ENCODE results near the gene TRIP12.
"Not testable (repeated sequence)": the region's sequence is repeated elsewhere in the genome, so short reads cannot be mapped to it uniquely, and the experiment has no call there.

TRIP12 gene

DNA sequence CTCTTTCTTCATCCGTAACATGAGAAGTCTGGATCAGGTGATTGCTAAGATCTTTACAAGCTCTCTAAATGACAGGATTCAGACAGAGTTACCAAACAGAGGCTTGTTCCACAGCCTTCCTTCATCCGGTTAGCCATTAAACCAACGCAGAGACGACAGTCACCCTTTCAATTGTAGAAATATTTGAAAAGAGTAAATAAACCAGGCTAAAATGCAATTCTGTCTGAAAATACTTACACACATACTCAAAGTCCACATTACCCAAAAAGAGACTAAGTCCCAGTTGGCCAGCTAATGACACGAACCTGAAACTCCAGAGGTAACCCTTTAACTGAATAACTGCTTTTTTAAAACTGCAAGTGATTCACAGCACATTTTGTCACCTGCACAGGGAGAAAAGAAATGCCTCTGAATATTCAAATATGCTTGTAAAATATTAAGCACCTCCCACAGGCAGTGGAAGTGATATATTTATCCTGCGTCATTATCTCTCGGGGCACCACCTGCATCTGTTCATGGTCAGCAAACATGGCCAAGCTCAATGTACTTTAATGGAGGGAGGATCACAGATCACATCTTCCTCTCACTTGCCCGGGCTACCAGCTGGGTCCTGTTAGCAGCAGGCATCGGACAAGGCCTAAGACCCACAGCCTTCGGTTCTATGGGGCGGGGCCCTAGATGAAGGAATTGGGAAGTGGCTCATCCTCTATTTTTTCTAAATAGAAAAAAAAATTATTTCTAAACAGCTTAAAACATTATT is 168.7 kb downstream of the TRIP12 start:
- Mint-ChIP-seq H3K4me3 (no peak overlapping the region), H3K36me3 (ENCODE audit: low read depth) (peaks cover 5% of the 10 kb centered on the region), H3K4me1 (peaks cover 15% of the 10 kb centered on the region), H3K27me3 (ENCODE audit: low read depth, poor library complexity) (peaks cover 3% of the 10 kb centered on the region), H3K9me3 (peaks cover 3% of the 10 kb centered on the region), H3K27ac (no peak overlapping the region)
- DNase-seq, result no peak
- no peak for TF ChIP-seq CTCF (IDR thresholded peaks at IDR 0.05)

DNA sequence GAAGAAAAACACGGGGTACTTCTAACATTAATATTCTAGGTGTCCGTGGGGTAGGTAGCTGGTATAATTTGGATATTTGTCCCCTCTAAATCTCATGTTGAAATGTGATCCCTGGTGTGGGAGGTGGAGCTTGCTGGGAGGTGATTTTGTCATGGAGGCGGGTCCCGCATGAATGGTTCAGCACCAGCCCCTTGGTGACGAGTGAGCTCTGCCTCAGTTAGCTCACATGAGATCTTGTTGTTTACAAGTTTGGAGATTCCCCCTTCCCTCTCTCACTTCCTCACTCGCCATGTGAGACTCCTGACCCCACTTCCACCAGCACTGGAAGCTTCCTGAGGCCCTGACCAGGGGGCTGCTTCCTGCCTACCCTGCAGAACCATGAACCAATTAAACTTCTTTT is 172.0 kb downstream of the TRIP12 start:
- Mint-ChIP-seq H3K9me3 (peaks cover 8% of the 10 kb centered on the region), H3K27ac (no peak overlapping the region), H3K27me3 (ENCODE audit: low read depth, poor library complexity) (peaks cover 3% of the 10 kb centered on the region), H3K4me3 (no peak overlapping the region), H3K4me1 (peaks cover 15% of the 10 kb centered on the region), H3K36me3 (ENCODE audit: low read depth) (no peaks in the 10 kb centered on the region)
- DNase-seq, result no peak
- no peak for TF ChIP-seq CTCF (IDR thresholded peaks at IDR 0.05)

GRCh38 chr2:229748950-229749349 is 172.9 kb downstream of the TRIP12 start:
- TF ChIP-seq CTCF (IDR thresholded peaks at IDR 0.05), result no peak
- DNase-seq, result no peak

GRCh38 chr2:229742691-229743090 is 179.1 kb downstream of the TRIP12 start:
- not testable (repeated sequence) for H3K27ac Mint-ChIP-seq; H3K4me3 Mint-ChIP-seq; H3K36me3 Mint-ChIP-seq (ENCODE audit: low read depth); H3K4me1 Mint-ChIP-seq; DNase-seq; H3K27me3 Mint-ChIP-seq (ENCODE audit: low read depth, poor library complexity)
- H3K9me3 Mint-ChIP-seq, result peaks cover 55% of the 10 kb centered on the region

More at GRCh38 chr2:229748950-229749349, 172.9 kb downstream of the TRIP12 start:
- Mint-ChIP-seq H3K36me3 (ENCODE audit: low read depth) (no peaks in the 10 kb centered on the region), H3K9me3 (peaks cover 15% of the 10 kb centered on the region), H3K27me3 (ENCODE audit: low read depth, poor library complexity) (peaks cover 3% of the 10 kb centered on the region), H3K4me1 (peaks cover 15% of the 10 kb centered on the region), H3K4me3 (no peak overlapping the region), H3K27ac (no peak overlapping the region)

DNA sequence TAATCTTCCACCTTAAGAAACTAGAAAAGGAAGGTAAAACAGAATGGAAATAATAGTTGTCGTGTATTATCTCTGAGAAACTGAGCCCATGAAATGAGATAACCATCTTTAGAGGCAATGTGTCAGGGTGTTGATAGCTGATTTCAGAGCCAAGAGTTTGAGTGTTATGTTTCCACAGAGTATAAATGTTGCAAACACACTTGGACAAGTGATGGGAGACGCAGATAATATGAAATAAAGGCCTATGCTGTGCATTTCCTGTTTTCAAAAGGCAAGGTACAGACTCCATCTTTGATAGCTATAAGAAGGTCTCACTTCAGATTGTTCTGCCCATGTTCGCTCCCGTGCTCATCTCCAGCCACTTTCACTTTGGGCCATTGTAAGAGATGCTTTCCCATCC is 181.5 kb downstream of the TRIP12 start:
- Mint-ChIP-seq H3K27ac (no peak overlapping the region), H3K36me3 (ENCODE audit: low read depth) (no peaks in the 10 kb centered on the region), H3K4me1 (no peaks in the 10 kb centered on the region), H3K27me3 (ENCODE audit: low read depth, poor library complexity) (peaks cover 4% of the 10 kb centered on the region), H3K4me3 (no peak overlapping the region), H3K9me3 (peaks cover 69% of the 10 kb centered on the region)
- no peak for TF ChIP-seq CTCF (IDR thresholded peaks at IDR 0.05)
- no peak for DNase-seq

- Mint-ChIP-seq H3K9me3 (peaks cover 69% of the 10 kb centered on the region), H3K27me3 (ENCODE audit: low read depth, poor library complexity) (peaks cover 8% of the 10 kb centered on the region), H3K4me3 (no peak overlapping the region), H3K4me1 (no peaks in the 10 kb centered on the region), H3K27ac (no peak overlapping the region), H3K36me3 (ENCODE audit: low read depth) (no peaks in the 10 kb centered on the region)
- no peak for DNase-seq
- no peak for TF ChIP-seq CTCF (IDR thresholded peaks at IDR 0.05)
Observed at GRCh38 chr2:229738024-229738625, 183.7 kb downstream of the TRIP12 start.
